OCI-LY7 (cell line): ENCODE results near the gene SCFD2. TPM values are rescaled to one million over a fixed set of nuclear protein-coding genes. Genes with fewer than 3 reads are reported as not detected.

Source experiments
- BruUV-seq: library from RNA; stranded (reverse); fragments of 400-500 nt; replicated peaks from 2 replicates; lab custom pipeline; 2021; lab: Mats Ljungman, UMichigan
- CTCF ChIA-PET: fragments of 300-600 bp; sonication (Branson Sonifier 250); formaldehyde crosslinking; loops from one replicate; lab custom pipeline; 2022; ENCODE audit warnings: antibody characterized with exemption; ENCODE audit not compliant: unreplicated experiment; lab: Charles Lee
- POLR2A ChIA-PET: fragments of 300-600 bp; sonication (Branson Sonifier 250); formaldehyde crosslinking; loops from one replicate; lab custom pipeline; 2022; ENCODE audit warnings: antibody characterized with exemption; lab: Charles Lee
- DNase-seq: peaks from one replicate; pipeline ENCODE4 v3.0.0-alpha.2; 2015; ENCODE audit warnings: low spot score
- H2AFZ ChIP-seq: fragments of 200-600 bp; sonication (generic), shearing (Covaris generic); 2 replicates; pipeline ENCODE4 v1.6.1; 2014; ENCODE audit warnings: mild to moderate bottlenecking, antibody characterized with exemption, low read length, moderate library complexity
- H3K27ac ChIP-seq: fragments of 200-600 bp; sonication (generic); 2 replicates; pipeline ENCODE4 v1.5.1; 2014; ENCODE audit warnings: mixed run types, low read depth, mild to moderate bottlenecking, moderate library complexity, low read length, inconsistent platforms; ENCODE audit not compliant: poor library complexity, severe bottlenecking
- H3K36me3 ChIP-seq: fragments of 200-600 bp; sonication (generic); 2 replicates; pipeline ENCODE4 v1.6.1; 2014; ENCODE audit warnings: mild to moderate bottlenecking, antibody characterized with exemption, low read length, moderate library complexity, mixed read lengths; ENCODE audit not compliant: insufficient read depth
- H3K4me1 ChIP-seq: fragments of 200-600 bp; sonication (generic); 2 replicates; pipeline ENCODE4 v1.5.1; 2014; ENCODE audit warnings: mild to moderate bottlenecking, low read length; ENCODE audit not compliant: insufficient read depth, poor library complexity, severe bottlenecking
- H3K4me2 ChIP-seq: fragments of 200-600 bp; sonication (generic); 2 replicates; pipeline ENCODE4 v1.6.1; 2014; ENCODE audit warnings: mild to moderate bottlenecking, low read length
- H3K4me3 ChIP-seq: fragments of 200-600 bp; sonication (generic); 2 replicates; pipeline ENCODE4 v1.5.1; 2014; ENCODE audit warnings: mild to moderate bottlenecking, low read depth, low read length; ENCODE audit not compliant: poor library complexity, severe bottlenecking
- H3K79me2 ChIP-seq: fragments of 200-600 bp; sonication (generic); 2 replicates; pipeline ENCODE4 v1.6.1; 2016; ENCODE audit warnings: low read depth, mild to moderate bottlenecking, low read length, moderate library complexity, mixed read lengths; ENCODE audit not compliant: insufficient read depth
- H3K9me2 ChIP-seq: fragments of 200-600 bp; sonication (generic); 2 replicates; pipeline ENCODE4 v1.6.1; 2016; ENCODE audit warnings: mild to moderate bottlenecking, low read length, mixed read lengths; ENCODE audit not compliant: insufficient read depth
- H3K9me3 ChIP-seq: fragments of 200-600 bp; sonication (generic); 2 replicates; pipeline ENCODE4 v1.6.1; 2014; ENCODE audit warnings: mild to moderate bottlenecking, mixed run types, low read length, mixed read lengths
- H4K20me1 ChIP-seq: fragments of 200-600 bp; sonication (generic); 2 replicates; pipeline ENCODE4 v1.6.1; 2014; ENCODE audit warnings: mild to moderate bottlenecking, antibody characterized with exemption, low read length, moderate library complexity, mixed read lengths; ENCODE audit not compliant: insufficient read depth
- CTCF ChIP-seq: fragments of 200-600 bp; sonication (generic); conservative IDR thresholded peaks from 2 replicates; pipeline ENCODE4 v1.5.1; 2014; ENCODE audit warnings: mild to moderate bottlenecking, antibody characterized with exemption, low read length, moderate library complexity, mixed read lengths
- EZH2phosphoT487 ChIP-seq: fragments of 200-600 bp; sonication (generic); IDR thresholded peaks from 2 replicates; pipeline ENCODE4 v1.6.1; 2018; ENCODE audit warnings: low read depth, borderline replicate concordance, mild to moderate bottlenecking, mixed run types, antibody characterized with exemption, low read length, moderate library complexity, mixed read lengths
- intact Hi-C: fragments of 100-400 bp; cut with micrococcal nuclease; formaldehyde crosslinking; loops from one replicate; pipeline ENCODE4 v1.10.0; 2022; ENCODE audit not compliant: unreplicated experiment
- total RNA-seq, 2 experiments: library from RNA; depleted of rRNA in 1 of 2; stranded (reverse); fragments of >200 nt in 1 of 2; shearing (Covaris generic) in 1 of 2; gene quantifications; 2 replicates each; pipeline ENCODE4 v1.2.3, GENCODE V29; 2014 to 2022

SCFD2 gene
- total RNA-seq, 2 experiments from 2014 or later = 27.2 to 52.0 TPM

GRCh38 chr4:53026233-53026632 lies 339.6 kb downstream of the SCFD2 start:
- ChIA-PET POLR2A (interaction anchor here (1.4 kb wide), 1 partner anchor 236 kb away, joined by 5 read pairs; no protein-coding TSS in a partner anchor), CTCF (no interaction called here)
- Histone ChIP-seq H3K9me3 (no peaks in the 10 kb centered on the region), H3K4me1 (no peaks in the 10 kb centered on the region), H3K36me3 (no peaks in the 10 kb centered on the region), H3K79me2 (no peaks in the 10 kb centered on the region), H3K9me2 (no peaks in the 10 kb centered on the region), H3K27ac (no peak overlapping the region), H2AFZ (no peak overlapping the region), H3K4me3 (no peak overlapping the region), H4K20me1 (no peaks in the 10 kb centered on the region), H3K4me2 (no peak overlapping the region)
- DNase-seq = no peak
- no TSS peak for BruUV-seq
- intact Hi-C loops = no loop called here
- TF ChIP-seq CTCF = no peak

- H3K9me3 ChIP-seq = no peaks in the 10 kb centered on the region
- BruUV-seq = no TSS peak
Observed at GRCh38 chr4:53023677-53024299, 342.1 kb downstream of the SCFD2 start.

More at GRCh38 chr4:53023677-53024299, 342.1 kb downstream of the SCFD2 start:
- H3K27ac ChIP-seq = no peak overlapping the region
- H3K36me3 ChIP-seq = no peaks in the 10 kb centered on the region
- no peak overlapping the region for H3K4me3 ChIP-seq
- TF ChIP-seq CTCF = no peak
- TF ChIP-seq EZH2phosphoT487 = no peak
- H3K4me1 ChIP-seq = no peaks in the 10 kb centered on the region
- no peak overlapping the region for H2AFZ ChIP-seq
- intact Hi-C loops = no loop called here
- no peak for DNase-seq
- ChIA-PET CTCF (interaction anchor here (0.6 kb wide), 1 partner anchor 11 kb away, joined by 3 read pairs; no protein-coding TSS in a partner anchor), POLR2A (no interaction called here)
- H3K79me2 ChIP-seq = no peaks in the 10 kb centered on the region
- H4K20me1 ChIP-seq = no peaks in the 10 kb centered on the region
- H3K9me2 ChIP-seq = no peaks in the 10 kb centered on the region
- H3K4me2 ChIP-seq = no peak overlapping the region
